Measurements from ENCODE around the gene GPHB5.
"Not testable (repeated sequence)": the region's sequence is repeated elsewhere in the genome, so short reads cannot be mapped to it uniquely, and the experiment has no call there.

GPHB5 gene

DNA sequence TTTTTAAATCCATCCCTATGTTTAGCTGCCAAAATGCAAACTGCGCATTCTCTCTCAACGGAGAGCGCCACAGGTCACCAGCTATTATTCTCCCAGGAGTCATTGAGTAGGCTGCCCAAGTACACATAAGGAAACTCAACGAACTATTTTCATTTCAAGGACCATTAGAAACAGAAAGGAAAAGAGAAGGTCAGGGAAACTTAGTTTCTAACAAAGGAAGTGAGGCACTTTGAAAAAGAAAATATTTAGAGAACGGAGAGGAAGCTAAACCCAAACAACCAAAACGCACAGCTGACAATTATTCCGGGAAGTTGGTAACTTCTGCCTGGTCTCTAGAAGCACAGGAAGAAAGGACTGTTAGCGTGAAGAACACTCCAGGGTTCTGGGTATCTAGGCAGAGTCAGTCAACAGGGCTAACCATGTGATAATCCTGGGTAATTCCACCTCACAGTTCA, 23.5 kb downstream of the GPHB5 start:
- no peak for DNase-seq

DNA sequence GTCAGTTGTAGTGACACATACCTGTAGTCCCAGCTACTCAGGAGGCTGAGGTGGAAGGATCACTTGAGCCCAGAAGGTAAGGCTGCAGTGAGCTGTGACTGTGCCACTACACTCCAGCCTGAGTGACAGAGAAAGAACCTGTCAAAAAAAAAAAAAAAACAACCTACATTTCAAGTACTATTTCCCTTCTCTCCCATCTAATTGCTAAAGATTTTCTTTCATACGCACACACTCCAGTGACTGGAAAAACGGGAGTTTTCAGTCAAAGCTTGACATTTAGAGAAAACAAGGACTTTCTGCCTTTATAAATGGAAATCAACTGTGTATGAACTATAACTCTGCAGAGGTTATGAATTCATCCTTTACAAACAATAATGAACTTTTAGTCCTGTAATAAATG, 25.9 kb downstream of the GPHB5 start:
- DNase-seq, result no peak

DNA sequence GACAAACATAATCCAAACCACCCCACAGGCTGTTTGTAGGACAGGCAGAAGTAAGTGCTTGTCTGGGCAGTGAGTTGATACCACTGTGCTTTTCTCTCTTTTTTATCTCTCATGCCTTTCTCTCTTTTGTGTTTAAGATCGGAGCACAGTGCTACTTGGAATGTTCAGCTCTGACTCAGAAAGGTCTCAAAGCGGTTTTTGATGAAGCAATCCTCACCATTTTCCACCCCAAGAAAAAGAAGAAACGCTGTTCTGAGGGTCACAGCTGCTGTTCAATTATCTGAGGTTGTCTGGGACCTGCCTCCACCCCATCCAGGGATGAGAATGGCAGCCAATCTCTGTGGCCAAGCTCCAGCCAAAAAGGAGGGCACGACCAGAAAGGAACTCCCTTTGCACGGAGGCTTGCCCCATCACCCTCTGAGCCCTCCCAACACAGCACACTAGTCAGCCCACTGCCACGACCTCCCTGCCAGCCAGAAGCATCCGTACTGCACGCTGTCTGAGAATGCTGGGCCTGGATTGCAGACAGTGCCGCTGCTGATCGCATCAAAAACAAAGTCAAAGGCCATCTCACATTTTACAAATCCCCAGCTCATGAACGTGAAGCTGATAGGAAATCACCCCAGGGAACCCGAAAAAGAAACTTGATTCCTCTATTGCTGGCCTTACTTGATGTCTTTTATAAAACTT, 27.8 kb downstream of the GPHB5 start:
- DNase-seq, result no peak

DNA sequence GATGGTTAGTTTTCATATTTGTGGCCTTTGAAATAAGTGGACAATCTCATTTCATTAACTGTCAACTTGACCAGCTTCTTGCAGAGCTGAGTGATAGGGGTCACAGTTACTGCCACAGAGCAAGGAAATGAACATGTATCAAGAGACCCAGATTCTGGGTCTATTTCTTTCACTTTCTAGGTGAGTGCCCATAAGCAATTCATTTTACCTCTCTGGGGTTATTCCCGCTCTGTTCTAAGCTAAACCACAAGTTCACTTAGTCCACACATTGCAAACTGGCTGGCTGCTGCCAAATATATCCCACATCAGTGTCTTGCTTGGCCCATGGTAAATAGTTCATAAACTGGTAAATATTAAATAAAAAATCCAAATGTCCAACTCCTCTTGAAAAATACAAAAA, 29.9 kb downstream of the GPHB5 start:
- no peak for DNase-seq

DNA sequence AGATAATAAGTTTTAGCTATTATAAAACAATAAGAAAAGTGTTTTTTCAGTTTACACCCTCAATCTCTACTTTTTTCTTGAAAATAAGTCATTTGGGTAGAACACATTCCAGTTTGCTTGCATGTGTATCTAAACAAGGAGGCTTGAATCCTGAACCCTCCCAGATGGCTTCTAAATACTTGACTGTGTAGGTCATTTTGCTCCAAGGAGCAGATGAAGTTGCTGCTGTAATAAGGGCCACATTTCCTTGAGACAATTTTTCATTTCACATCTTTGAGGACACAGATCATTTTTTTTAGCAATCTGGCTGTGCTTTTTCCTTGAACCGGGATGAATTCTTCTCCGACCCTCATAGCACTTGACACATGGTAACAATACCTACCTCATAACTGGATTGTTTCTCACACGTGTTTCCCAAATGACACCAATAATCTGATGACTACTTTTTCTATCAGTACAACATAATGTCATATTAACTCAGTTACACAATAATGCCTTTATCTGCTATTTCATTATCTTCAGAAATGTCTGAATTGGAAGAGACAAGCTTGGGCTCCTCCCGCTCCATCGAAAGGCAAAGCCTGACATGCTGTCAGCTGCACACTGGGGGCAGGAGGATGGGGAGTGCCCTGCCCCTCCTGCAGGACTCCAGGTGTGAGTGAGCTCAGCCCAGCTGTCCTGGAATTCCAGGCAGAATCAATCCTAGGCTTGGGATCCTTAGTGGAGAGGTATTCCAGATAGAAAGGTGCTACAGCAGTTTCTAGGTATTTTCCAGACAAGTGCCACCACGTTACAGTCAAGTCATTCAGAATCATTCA, 30.9 kb downstream of the GPHB5 start:
- no peak for DNase-seq

DNA sequence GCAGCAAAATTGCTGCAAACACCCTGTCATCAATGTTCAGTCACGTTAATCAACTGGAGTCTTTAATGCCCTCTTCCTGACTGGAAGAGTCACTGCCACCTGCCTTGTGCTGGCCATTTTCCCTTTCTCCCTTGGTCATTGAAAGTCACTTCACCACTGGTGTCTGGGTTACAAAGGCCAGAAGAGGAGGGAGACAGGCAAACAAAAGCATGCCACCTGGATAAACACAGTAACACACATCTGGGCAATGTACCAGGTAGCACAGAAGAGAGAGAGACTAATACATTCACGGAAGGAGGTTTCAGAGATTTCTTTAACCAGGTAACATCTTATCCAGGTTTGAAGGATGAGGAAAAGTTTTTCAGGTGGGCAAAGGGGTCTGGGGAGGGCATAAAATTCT, 32.7 kb downstream of the GPHB5 start:
- no peak for DNase-seq

DNA sequence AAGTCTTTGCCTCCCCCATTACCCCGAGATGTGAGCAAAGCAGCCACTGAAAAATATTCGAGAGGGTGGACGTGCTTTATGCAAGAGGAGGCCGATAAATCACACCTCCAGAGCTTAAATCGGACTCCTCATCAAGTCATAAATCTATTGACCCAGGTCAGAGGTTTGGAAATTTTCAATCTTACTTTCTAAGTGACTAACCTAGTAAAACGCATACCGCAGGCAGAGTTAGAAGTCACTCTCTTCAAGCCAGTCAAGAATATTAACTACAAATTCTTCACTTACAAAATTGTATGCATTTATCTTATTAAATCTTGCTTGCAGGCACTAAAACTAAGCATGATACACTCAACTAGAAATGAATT, 34.9 kb downstream of the GPHB5 start:
- DNase-seq, result no peak

DNA sequence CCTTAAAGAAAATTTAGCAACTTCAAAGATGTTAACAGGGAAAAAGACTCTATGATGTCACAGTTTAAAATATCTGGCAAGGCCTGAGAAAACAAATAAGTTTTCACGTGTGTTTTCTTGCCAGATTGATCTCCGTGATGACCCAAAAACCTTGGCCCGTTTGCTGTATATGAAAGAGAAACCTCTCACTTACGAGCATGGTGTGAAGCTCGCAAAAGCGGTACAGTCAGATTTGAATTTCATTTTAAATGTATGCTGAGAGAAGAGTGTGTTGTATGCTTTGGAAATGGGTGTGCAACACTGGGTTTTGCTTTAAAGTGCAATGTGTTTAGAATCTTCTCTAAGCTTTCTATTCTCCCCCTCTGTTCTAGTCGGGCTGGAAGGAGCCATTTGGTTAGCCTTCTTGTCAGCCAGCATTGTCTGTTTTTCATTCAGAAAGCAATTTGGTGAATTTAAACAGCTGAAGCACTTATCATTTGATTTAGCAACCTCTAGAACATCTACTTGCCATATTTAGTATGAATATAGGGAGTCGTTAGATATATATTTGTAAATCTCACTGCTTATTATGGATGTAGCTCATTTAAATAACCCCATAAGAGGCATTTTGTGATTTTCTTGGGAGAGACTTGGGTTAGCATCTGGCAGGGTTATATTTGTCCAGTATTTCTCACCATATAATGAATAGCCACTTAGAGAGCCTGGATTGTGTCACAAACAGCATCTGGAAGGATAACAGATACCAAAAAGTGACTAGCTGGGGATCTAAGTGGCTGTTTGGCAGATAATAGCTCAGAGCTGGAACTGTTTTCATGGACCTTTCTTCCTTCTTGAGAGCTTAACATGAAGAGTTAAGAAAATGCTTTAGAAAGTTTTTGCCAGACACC, 35.5 kb downstream of the GPHB5 start:
- no peak for DNase-seq

DNA sequence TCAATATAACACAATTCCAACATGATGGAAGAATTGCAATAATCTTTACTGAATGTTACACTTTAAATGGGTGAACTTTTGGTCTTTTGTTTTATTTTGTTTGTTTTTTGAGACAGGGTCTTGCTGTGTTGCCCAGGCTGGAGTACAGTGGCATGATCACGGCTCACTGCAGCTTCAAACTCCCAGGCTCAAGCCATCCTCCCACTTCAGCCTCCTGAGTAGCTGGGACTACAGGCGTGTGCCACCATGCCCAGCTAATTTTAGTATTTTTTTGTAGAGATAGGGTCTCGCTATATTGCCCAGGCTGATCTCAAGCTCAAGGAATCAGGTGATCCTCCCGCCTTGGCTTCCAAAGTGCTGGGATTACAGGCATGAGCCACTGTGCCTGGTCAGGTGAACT, 38.8 kb downstream of the GPHB5 start:
- not testable (repeated sequence) for DNase-seq

DNA sequence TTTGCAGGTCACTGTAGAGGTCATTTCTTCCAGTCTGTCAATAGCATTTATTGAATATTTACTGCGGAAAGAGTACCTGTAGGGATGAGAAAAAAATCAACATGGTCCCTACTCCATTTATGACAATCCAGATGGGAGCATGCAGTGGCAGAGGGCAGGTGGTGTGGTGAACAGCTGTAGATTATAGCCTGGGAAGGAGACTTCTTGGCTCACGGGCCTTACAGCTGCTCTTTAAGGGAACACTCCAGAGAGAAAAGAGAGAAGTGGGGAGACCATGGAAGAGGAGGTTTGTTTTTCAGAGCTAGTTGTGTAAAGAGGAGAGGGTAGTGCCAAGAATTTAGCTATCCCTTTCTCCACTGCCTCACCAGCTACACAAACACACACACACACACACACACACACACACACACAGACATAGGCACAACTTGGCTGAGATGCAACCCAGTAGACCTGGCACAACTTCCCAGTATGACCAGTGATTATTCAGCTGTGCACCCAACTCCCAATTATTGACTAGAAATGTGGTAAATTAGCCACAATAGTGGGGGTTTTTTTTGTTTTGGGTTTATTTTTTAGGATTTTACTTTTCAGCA, 41.0 kb downstream of the GPHB5 start:
- DNase-seq, result no peak

DNA sequence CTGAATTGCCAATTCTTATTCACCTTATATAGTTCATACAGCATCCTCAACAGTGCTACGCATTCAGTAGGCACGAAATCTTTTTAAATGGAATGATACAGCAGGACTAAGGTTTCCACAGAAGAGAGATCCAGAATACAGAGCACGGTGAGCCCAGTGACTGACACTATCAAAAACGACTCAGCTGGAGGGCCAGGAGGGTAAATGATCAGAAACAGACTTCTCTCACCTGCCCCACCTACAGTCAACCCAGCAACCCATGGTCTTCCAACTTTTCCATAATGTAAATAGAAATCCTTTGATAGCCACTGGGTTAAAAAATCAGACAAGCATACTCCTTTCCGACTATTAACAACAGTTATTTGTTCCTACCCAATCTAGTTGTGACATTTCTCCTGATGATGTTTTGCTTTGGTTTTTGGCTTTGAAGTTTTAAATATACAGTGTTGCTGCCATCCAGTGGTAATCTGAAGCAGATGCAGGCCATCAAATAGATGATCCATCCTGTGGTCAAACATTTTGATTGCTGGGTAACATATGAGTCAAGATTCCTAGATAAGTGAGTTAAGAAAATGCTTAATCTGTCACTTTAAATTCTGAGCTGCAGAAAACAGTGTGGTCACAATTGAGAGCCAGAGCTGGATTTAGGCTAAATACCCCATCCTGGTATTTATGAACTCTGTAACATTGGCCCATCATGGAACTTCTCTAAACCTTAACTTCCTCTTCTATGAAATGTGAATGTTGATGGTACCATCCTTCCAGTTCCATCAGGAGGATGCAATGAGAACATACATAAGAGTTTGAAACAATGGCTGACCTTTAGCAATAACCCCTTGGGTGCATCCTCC, 42.0 kb downstream of the GPHB5 start:
- peak in 1 of 14 donors; percentile 0 for DNase-seq

DNA sequence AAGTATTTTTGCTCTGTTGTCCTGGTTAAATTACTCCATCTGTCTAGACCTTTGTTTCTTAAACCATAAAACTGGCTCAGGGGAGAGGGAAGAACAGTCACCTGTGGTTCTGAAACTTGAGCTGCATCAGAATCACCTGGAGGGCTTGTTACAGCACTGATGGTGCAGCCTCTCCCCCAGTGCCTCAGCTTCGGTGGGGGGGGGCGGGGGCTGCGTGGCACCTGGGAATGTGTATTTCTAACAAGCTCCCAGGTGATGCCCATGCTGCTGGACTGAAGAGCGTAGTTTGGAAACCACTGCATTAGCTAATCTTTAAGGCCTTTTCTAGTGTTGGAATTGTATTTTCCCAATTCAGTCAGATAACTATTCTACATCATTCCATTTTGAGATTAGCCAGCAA, 42.7 kb downstream of the GPHB5 start:
- no peak for DNase-seq

DNA sequence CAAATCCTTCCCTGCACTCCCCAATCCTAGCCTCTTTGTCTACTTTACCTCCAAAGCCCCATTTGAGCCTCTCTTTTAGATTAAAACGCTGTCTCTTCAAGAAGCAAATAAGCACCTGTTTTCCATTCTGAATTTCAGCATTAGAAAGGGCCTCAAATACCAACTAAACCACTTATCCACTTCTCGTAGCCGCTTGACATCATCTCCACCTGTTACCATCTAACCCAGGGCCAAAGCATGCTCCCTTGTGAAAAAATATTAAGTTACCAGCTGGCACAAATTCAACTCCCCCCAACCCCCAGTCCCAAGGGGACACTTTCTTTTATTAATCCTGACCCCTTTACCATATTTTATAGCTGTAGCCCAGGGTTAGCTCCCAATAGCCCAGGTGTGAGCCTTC, 43.1 kb downstream of the GPHB5 start:
- no peak for DNase-seq

DNA sequence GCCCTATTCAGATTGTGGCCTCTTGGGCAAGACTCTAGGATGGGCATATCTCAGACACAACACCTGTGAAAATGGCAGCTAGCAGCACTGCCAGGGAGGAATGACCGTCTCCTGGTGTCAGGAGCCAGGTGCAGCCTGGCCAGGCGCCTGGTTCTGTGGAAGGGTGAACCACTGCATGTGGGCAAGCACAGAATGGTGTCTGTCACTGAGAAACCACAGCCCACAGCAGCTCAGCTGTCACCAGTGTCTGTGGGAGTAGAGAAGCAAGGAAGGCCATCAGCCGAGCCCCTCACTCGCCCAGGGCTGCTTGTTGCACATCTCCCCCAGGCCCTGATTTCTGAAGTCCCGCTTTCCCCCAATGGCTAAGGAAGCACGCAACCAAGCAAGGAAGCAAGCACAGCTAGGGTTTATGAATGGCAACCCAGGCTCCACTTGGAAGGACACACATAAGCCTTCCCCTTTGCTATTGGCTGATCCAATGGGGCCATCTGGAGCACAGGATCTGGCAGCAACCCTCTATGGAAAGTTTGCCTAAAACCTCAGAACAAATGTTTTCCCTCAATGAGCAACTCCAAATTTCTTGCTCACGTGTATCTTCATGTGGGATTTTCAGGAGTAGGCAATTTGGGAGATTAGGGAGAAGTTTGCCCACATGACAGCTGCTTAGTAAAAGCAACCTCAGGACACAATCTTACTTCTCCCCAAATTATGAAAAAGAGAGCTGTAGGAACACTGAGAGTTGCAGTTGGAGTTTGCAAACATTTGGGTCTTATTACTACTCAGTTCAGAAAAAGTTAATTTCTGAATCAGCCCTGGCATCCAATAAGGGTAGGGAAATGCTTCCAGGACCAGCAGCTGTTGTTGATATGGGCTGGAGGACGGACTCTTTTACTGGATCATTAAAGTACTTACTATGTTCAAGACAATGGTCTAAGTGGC, 44.7 kb downstream of the GPHB5 start:
- peak in 1 of 14 donors; percentile 13 for DNase-seq

DNA sequence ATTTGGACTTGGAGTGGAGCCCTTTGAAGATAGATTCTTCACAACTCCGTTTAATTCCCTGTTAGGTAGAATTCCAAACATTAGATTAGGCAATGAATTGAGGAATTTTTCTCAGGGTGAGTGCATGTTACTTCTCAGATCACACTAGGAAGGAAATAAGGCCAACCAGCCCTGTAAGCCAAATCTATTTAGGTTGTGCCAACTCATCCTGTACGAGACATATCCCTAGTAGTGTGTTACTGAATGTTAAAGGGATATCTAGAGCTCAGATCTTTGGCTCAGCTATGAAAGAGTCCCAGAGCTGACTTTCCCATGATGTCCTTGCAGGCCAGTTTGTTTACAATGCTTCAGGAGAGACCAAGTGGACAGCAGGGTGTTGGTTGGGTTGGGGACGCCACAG, 45.6 kb downstream of the GPHB5 start:
- no peak for DNase-seq

DNA sequence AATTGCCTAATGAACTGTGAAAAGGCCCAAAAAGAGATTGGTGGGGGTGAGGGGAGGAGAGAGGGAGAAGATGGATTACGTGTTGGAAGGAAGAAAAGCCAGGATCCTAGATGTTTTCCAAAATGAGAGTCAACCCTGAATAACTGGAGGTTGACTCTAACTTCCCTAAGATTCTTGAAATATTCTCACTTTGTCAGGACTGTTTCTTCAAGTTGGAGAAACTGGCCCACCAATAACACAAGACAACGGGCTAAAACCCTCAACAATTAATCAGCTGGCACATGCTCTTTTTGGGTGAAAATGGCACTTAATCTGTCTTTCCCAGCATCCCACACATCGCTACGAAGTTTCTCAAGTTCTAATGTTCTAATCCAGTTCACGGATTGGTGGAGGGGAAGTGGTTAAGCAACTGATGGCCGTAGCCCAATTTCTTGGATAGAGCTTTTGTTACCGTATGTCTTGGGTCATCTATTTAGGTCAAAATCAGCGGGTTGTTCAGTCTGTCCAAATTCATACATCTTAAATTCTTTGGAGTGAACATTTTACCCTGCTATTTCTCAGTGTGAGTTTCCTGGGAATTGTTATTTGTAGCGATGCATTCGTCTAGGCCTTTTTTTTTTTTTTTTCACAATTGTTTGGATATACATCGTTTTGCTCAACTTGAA, 49.0 kb downstream of the GPHB5 start:
- DNase-seq, result peak in 1 of 14 donors; percentile 47

DNA sequence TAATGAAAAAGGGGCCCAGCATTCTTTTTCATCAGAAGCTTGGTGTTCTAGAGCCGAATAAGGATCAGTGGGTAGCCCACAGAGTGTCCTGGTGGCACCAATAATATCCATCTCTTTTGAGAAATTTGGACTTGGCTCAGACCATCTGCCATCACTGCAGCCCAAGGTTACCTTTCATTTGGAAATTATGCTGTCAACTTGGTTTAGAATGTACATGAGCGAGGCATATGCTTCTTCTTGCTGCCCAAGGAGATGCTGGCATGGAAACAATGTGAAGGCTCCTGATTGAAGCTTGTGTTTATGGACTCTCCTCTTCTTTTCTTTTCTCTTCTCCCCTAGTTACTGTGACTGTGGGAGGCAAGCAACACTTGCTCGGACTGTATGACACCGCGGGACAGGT, 50.0 kb downstream of the GPHB5 start:
- peak in 1 of 14 donors; percentile 89 for DNase-seq

DNA sequence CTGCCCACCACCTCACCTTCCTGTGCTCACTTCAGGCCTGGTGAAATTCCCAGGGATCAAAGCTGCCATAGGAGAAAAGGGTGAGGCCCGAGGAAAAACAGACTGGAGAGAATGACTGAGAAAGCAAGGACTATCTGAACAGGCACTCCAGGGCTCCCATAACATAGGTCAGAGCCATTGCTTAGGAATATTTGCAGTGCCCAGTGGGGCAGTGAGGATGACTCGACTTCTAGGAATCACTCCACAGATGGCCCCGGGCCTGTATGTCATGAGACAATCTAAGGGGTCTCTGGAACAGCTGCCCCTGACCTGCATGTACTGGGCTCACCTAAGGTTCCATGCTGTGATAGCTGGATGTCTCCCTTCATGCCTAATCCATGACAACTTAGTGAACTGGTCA, 51.6 kb downstream of the GPHB5 start:
- no peak for DNase-seq

DNA sequence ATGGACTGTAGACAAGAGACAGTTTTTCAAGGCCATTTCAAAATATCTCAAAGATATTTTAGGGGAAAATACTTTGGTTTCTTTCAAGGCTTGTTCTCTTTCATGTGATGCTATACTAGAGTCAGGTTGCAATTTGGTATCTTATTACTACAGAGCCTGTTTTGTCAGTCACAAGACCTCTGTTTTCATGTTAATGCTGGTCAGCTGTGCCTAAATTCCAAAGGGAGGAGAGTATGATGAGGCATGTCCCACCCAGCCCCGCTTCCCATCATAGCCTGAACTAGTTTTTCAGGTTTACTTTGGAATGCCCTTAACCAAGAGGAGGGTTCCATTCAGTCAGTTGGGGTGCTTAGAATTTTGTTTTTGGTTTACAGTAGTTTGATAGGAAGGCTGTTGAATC, 52.6 kb downstream of the GPHB5 start:
- DNase-seq, result no peak

All from C1 segment of cervical spinal cord (tissue), 14 donors.